ENCODE data around the gene LCT. TPM values are rescaled to one million over a fixed set of nuclear protein-coding genes. Genes with fewer than 3 reads are reported as not detected.
A peak's percentile ranks its signal among the peaks of the same experiment; 100 is the strongest.

The LCT gene
- total RNA-seq, 6 experiments from 2014 or later, result not detected

- Mint-ChIP-seq H3K4me3 (no peak overlapping the region), H3K9me3 (no peaks in the 10 kb centered on the region), H3K27me3 (ENCODE audit: insufficient read depth) (no peaks in the 10 kb centered on the region), H3K4me1 (ENCODE audit: low read depth) (peaks cover 18% of the 10 kb centered on the region), H3K36me3 (ENCODE audit: low read depth) (peaks cover 16% of the 10 kb centered on the region), H3K27ac (no peak overlapping the region)
- TF ChIP-seq CTCF (IDR thresholded peaks at IDR 0.05), result no peak
- no peak for DNase-seq
These were observed 16.4 kb upstream of the LCT start for GRCh38 chr2:135853401-135853800.

GRCh38 chr2:135851858-135852257, 14.9 kb upstream of the LCT start:
- no peak overlapping the region for H3K27ac Mint-ChIP-seq
- no peak for DNase-seq
- no peak overlapping the region for H3K4me3 Mint-ChIP-seq
- no peak for TF ChIP-seq CTCF (IDR thresholded peaks at IDR 0.05)
- peaks cover 21% of the 10 kb centered on the region for H3K36me3 Mint-ChIP-seq (ENCODE audit: low read depth)
- H3K4me1 Mint-ChIP-seq (ENCODE audit: low read depth), result peaks cover 18% of the 10 kb centered on the region
- H3K9me3 Mint-ChIP-seq, result no peaks in the 10 kb centered on the region
- no peaks in the 10 kb centered on the region for H3K27me3 Mint-ChIP-seq (ENCODE audit: insufficient read depth)

- no peak for TF ChIP-seq CTCF (IDR thresholded peaks at IDR 0.05)
- Mint-ChIP-seq H3K4me3 (no peak overlapping the region), H3K27ac (peak overlapping the region; percentile 10; the same call in 1 of the 2 replicates), H3K27me3 (ENCODE audit: insufficient read depth) (no peaks in the 10 kb centered on the region), H3K9me3 (no peaks in the 10 kb centered on the region), H3K36me3 (ENCODE audit: low read depth) (peaks cover 18% of the 10 kb centered on the region), H3K4me1 (ENCODE audit: low read depth) (peaks cover 18% of the 10 kb centered on the region)
- no peak for DNase-seq
These were observed 14.1 kb upstream of the LCT start for GRCh38 chr2:135850892-135851668.

- Mint-ChIP-seq H3K27ac (no peak overlapping the region), H3K4me1 (ENCODE audit: low read depth) (peaks cover 18% of the 10 kb centered on the region), H3K9me3 (no peaks in the 10 kb centered on the region), H3K36me3 (ENCODE audit: low read depth) (peaks cover 23% of the 10 kb centered on the region), H3K4me3 (no peak overlapping the region), H3K27me3 (ENCODE audit: insufficient read depth) (no peaks in the 10 kb centered on the region)
- TF ChIP-seq CTCF (IDR thresholded peaks at IDR 0.05), result no peak
- no peak for DNase-seq
These were observed 12.1 kb upstream of the LCT start for GRCh38 chr2:135849087-135849486.

GRCh38 chr2:135845997-135846396, 9.0 kb upstream of the LCT start:
- no peaks in the 10 kb centered on the region for H3K9me3 Mint-ChIP-seq
- H3K36me3 Mint-ChIP-seq (ENCODE audit: low read depth), result peaks cover 30% of the 10 kb centered on the region
- no peaks in the 10 kb centered on the region for H3K27me3 Mint-ChIP-seq (ENCODE audit: insufficient read depth)

More at GRCh38 chr2:135845997-135846396, 9.0 kb upstream of the LCT start:
- Mint-ChIP-seq H3K4me1 (ENCODE audit: low read depth) (peaks cover 15% of the 10 kb centered on the region), H3K4me3 (no peak overlapping the region), H3K27ac (no peak overlapping the region)
- DNase-seq, result no peak
- TF ChIP-seq CTCF (IDR thresholded peaks at IDR 0.05), result no peak

Measured in HFFc6 (cell line).